Astrocyte of the spinal cord (primary cell): ENCODE data around the gene HOMEZ.
A peak's percentile ranks its signal among the peaks of the same experiment; 100 is the strongest.

Experiments used
- DNase-seq: peaks from one replicate; pipeline ENCODE4 v3.0.0; 2011; ENCODE audit warnings: low read depth, low spot score
- H3K4me3 ChIP-seq: 2 replicates; pipeline ENCODE4 v1.5.1; 2011; ENCODE audit warnings: low read depth, mild to moderate bottlenecking, low read length, moderate library complexity
- CTCF ChIP-seq: IDR thresholded peaks from 2 replicates; pipeline ENCODE4 v1.5.1; 2012; ENCODE audit warnings: low read depth, mild to moderate bottlenecking, low read length, inconsistent platforms
- in situ Hi-C: cut with HindIII; loops from 2 replicates; pipeline ENCODE4 v1.10.0; 2017; ENCODE audit warnings: low sequenced_read_pairs

The HOMEZ gene

GRCh38 chr14:23299986-23300686 is 14.2 kb upstream of the HOMEZ start:
- in situ Hi-C loops, result no loop called here
- H3K4me3 ChIP-seq, result peak overlapping the region; percentile 63
- no peak for TF ChIP-seq CTCF
- no peak for DNase-seq

- in situ Hi-C loops, result no loop called here
- no peak overlapping the region for H3K4me3 ChIP-seq
- peak; percentile 29 for TF ChIP-seq CTCF
- DNase-seq, result peak; percentile 53
Measured at GRCh38 chr14:23299211-23299957, 13.5 kb upstream of the HOMEZ start.

GRCh38 chr14:23297611-23298277 is 11.8 kb upstream of the HOMEZ start:
- no peak overlapping the region for H3K4me3 ChIP-seq
- in situ Hi-C loops, result no loop called here
- DNase-seq, result no peak
- TF ChIP-seq CTCF, result no peak

GRCh38 chr14:23297096-23297495 is 11.2 kb upstream of the HOMEZ start:
- in situ Hi-C loops, result no loop called here
- H3K4me3 ChIP-seq, result no peak overlapping the region
- DNase-seq, result no peak
- TF ChIP-seq CTCF, result no peak

GRCh38 chr14:23296012-23296777 is 10.3 kb upstream of the HOMEZ start:
- H3K4me3 ChIP-seq, result no peak overlapping the region
- no peak for DNase-seq
- TF ChIP-seq CTCF, result no peak
- in situ Hi-C loops, result no loop called here
